ENCODE measurements around the gene NCR1.
"Not testable (repeated sequence)": the region's sequence is repeated elsewhere in the genome, so short reads cannot be mapped to it uniquely, and the experiment has no call there.

The NCR1 gene

DNA sequence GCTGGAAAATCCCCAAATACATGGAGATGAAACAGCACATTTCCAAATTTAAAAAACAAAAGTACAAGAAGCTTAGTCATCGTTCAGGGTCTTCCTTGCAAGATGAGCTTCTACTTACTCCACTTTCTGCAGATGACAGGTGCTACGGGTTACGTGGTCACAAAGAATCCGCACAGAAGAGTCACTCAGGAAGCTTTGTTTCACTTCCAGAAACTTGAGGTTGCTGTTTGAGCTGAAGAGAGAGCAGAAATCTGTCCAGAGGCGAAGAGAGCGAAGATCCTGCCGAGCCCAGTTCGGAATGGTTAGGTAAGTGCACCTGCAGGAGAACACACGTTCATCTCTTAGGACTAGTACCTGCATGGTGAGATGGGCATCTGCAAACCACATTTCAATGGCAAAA lies 32.0 kb downstream of the NCR1 start:
- Histone ChIP-seq H3K27ac (ENCODE audit: low read depth, low read length) (no peak overlapping the region), H3K9me3 (ENCODE audit: control insufficient read depth in 5 of 5, low read length in 5 of 5) (peaks cover 0 to 3% (median 0%) of the 10 kb centered on the region in 5 donors), H3K27me3 (ENCODE audit: control insufficient read depth in 5 of 5, insufficient read depth in 4 of 5, low read length in 5 of 5) (peaks cover 0 to 14% (median 2%) of the 10 kb centered on the region in 5 donors), H3K36me3 (ENCODE audit: control insufficient read depth in 5 of 5, insufficient read depth in 5 of 5, low read length in 5 of 5) (no peaks in the 10 kb centered on the region), H3K4me1 (ENCODE audit: control insufficient read depth in 5 of 5, insufficient read depth in 5 of 5, low read length in 5 of 5) (no peaks in the 10 kb centered on the region), H3K9ac (ENCODE audit: low read length in 5 of 5) (no peak overlapping the region), H3K4me3 (ENCODE audit: low read depth in 1 of 5, low read length in 5 of 5) (no peak overlapping the region)

DNA sequence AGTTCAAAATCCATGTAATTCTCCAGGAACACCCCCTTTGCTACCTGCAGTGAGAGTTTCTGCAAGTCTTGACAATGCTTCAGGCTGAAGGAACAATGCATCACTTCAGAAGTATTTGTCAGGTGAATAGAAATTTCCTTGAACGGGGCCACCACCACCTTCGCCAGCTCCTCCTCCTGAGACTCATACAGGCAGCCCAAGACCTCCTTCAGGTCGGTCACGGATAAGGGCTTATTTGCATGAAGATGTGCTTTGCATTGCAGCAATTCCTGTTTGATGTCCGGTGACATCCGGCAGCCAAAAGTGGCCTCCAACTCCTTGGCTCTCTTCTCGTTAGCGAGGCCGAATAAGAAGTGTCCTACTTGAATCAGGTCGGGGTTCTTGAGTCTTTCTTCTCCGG lies 33.0 kb downstream of the NCR1 start:
- H3K36me3 ChIP-seq (ENCODE audit: control insufficient read depth in 5 of 5, insufficient read depth in 5 of 5, low read length in 5 of 5): no peaks in the 10 kb centered on the region
- H3K9ac ChIP-seq (ENCODE audit: low read length in 5 of 5): no peak overlapping the region
- no peak overlapping the region for H3K4me3 ChIP-seq (ENCODE audit: low read depth in 1 of 5, low read length in 5 of 5)
- no peaks in the 10 kb centered on the region for H3K4me1 ChIP-seq (ENCODE audit: control insufficient read depth in 5 of 5, insufficient read depth in 5 of 5, low read length in 5 of 5)
- peaks cover 0 to 3% (median 0%) of the 10 kb centered on the region in 5 donors for H3K9me3 ChIP-seq (ENCODE audit: control insufficient read depth in 5 of 5, low read length in 5 of 5)
- H3K27ac ChIP-seq (ENCODE audit: low read depth, low read length): no peak overlapping the region
- H3K27me3 ChIP-seq (ENCODE audit: control insufficient read depth in 5 of 5, insufficient read depth in 4 of 5, low read length in 5 of 5): peaks cover 0 to 14% (median 2%) of the 10 kb centered on the region in 5 donors

GRCh38 chr19:54939538-54939937 lies 33.6 kb downstream of the NCR1 start:
- H3K27me3 ChIP-seq (ENCODE audit: control insufficient read depth in 5 of 5, insufficient read depth in 4 of 5, low read length in 5 of 5): peaks cover 0 to 14% (median 0%) of the 10 kb centered on the region in 5 donors
- not testable (repeated sequence) for H3K27ac ChIP-seq (ENCODE audit: low read depth, low read length); H3K4me1 ChIP-seq (ENCODE audit: control insufficient read depth in 5 of 5, insufficient read depth in 5 of 5, low read length in 5 of 5); H3K4me3 ChIP-seq (ENCODE audit: low read depth in 1 of 5, low read length in 5 of 5); H3K36me3 ChIP-seq (ENCODE audit: control insufficient read depth in 5 of 5, insufficient read depth in 5 of 5, low read length in 5 of 5); H3K9me3 ChIP-seq (ENCODE audit: control insufficient read depth in 5 of 5, low read length in 5 of 5); H3K9ac ChIP-seq (ENCODE audit: low read length in 5 of 5)

- not testable (repeated sequence) for H3K9me3 ChIP-seq (ENCODE audit: control insufficient read depth in 5 of 5, low read length in 5 of 5); H3K4me3 ChIP-seq (ENCODE audit: low read depth in 1 of 5, low read length in 5 of 5); H3K4me1 ChIP-seq (ENCODE audit: control insufficient read depth in 5 of 5, insufficient read depth in 5 of 5, low read length in 5 of 5); H3K36me3 ChIP-seq (ENCODE audit: control insufficient read depth in 5 of 5, insufficient read depth in 5 of 5, low read length in 5 of 5); H3K9ac ChIP-seq (ENCODE audit: low read length in 5 of 5); H3K27me3 ChIP-seq (ENCODE audit: control insufficient read depth in 5 of 5, insufficient read depth in 4 of 5, low read length in 5 of 5); H3K27ac ChIP-seq (ENCODE audit: low read depth, low read length)
These were observed 37.9 kb downstream of the NCR1 start for GRCh38 chr19:54943772-54944361.

DNA sequence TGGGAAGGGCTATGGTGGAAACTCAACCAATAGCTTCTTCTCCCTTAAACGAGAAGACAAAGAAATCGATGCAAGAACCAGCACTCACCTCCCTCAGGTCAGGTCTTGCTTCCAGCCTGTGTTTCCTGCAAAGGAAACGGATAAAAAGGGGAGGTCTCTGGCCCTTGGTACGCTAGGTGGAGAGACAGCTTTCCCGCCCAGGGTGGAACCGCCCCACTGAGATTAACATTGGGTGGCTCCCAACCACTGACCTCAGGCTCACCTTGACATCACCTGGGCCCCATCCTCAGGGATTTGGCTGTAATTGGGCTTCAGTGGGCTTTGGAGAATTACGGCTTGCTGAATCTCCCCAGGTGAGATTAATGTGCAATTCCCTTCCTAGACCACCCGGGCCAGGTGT lies 41.4 kb downstream of the NCR1 start, which contains the start of gene NLRP7:
Gene NLRP7, minus strand, starts transcription at position 150 of the 400 bp plus-strand sequence.
- H3K27ac ChIP-seq (ENCODE audit: low read depth, low read length): no peak within 1 kb of the TSS
- H3K36me3 ChIP-seq (ENCODE audit: control insufficient read depth in 5 of 5, insufficient read depth in 5 of 5, low read length in 5 of 5): no peaks in the 10 kb centered on the region

DNA sequence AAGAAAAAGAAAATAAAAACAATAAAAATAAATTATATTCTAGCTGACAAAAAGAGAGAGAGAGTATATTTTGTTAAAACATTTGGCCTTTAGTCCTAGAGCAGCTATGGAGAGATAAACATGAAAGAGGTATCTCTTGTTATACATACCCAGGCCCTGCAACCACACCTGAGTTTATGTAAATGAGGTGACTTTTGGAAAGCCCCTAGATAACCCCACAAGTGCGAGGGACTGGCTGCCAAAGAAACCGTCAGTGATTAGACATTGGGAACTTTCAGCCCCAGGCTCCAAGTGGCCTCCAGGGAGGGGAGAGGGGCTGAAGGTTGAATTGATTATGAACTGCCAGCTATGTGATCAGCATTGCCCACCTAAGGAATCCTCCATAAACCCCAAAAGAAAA lies 43.5 kb downstream of the NCR1 start:
- no peak overlapping the region for H3K9ac ChIP-seq (ENCODE audit: low read length in 5 of 5)
- H3K4me1 ChIP-seq (ENCODE audit: control insufficient read depth in 5 of 5, insufficient read depth in 5 of 5, low read length in 5 of 5): no peaks in the 10 kb centered on the region
- H3K4me3 ChIP-seq (ENCODE audit: low read depth in 1 of 5, low read length in 5 of 5): no peak overlapping the region
- peaks cover 0 to 3% (median 0%) of the 10 kb centered on the region in 5 donors for H3K27me3 ChIP-seq (ENCODE audit: control insufficient read depth in 5 of 5, insufficient read depth in 4 of 5, low read length in 5 of 5)
- no peaks in the 10 kb centered on the region for H3K36me3 ChIP-seq (ENCODE audit: control insufficient read depth in 5 of 5, insufficient read depth in 5 of 5, low read length in 5 of 5)
- no peak overlapping the region for H3K27ac ChIP-seq (ENCODE audit: low read depth, low read length)
- H3K9me3 ChIP-seq (ENCODE audit: control insufficient read depth in 5 of 5, low read length in 5 of 5): no peaks in the 10 kb centered on the region

More for the DNA sequence above, 41.4 kb downstream of the NCR1 start, which contains the start of gene NLRP7:
- Histone ChIP-seq H3K9ac (ENCODE audit: low read length in 5 of 5) (no peak within 1 kb of the TSS), H3K4me1 (ENCODE audit: control insufficient read depth in 5 of 5, insufficient read depth in 5 of 5, low read length in 5 of 5) (no peaks in the 10 kb centered on the region), H3K9me3 (ENCODE audit: control insufficient read depth in 5 of 5, low read length in 5 of 5) (no peaks in the 10 kb centered on the region), H3K27me3 (ENCODE audit: control insufficient read depth in 5 of 5, insufficient read depth in 4 of 5, low read length in 5 of 5) (no peaks in the 10 kb centered on the region), H3K4me3 (ENCODE audit: low read depth in 1 of 5, low read length in 5 of 5) (no peak within 1 kb of the TSS)

- not testable (repeated sequence) for H3K9me3 ChIP-seq (ENCODE audit: control insufficient read depth in 5 of 5, low read length in 5 of 5); H3K27ac ChIP-seq (ENCODE audit: low read depth, low read length); H3K4me1 ChIP-seq (ENCODE audit: control insufficient read depth in 5 of 5, insufficient read depth in 5 of 5, low read length in 5 of 5); H3K27me3 ChIP-seq (ENCODE audit: control insufficient read depth in 5 of 5, insufficient read depth in 4 of 5, low read length in 5 of 5); H3K36me3 ChIP-seq (ENCODE audit: control insufficient read depth in 5 of 5, insufficient read depth in 5 of 5, low read length in 5 of 5); H3K9ac ChIP-seq (ENCODE audit: low read length in 5 of 5); H3K4me3 ChIP-seq (ENCODE audit: low read depth in 1 of 5, low read length in 5 of 5)
These were observed 44.6 kb downstream of the NCR1 start for GRCh38 chr19:54950580-54950979.

- Histone ChIP-seq H3K36me3 (ENCODE audit: control insufficient read depth in 5 of 5, insufficient read depth in 5 of 5, low read length in 5 of 5) (no peaks in the 10 kb centered on the region), H3K9ac (ENCODE audit: low read length in 5 of 5) (no peak overlapping the region), H3K9me3 (ENCODE audit: control insufficient read depth in 5 of 5, low read length in 5 of 5) (no peaks in the 10 kb centered on the region), H3K4me1 (ENCODE audit: control insufficient read depth in 5 of 5, insufficient read depth in 5 of 5, low read length in 5 of 5) (no peaks in the 10 kb centered on the region), H3K27ac (ENCODE audit: low read depth, low read length) (no peak overlapping the region), H3K27me3 (ENCODE audit: control insufficient read depth in 5 of 5, insufficient read depth in 4 of 5, low read length in 5 of 5) (peaks cover 0 to 3% (median 0%) of the 10 kb centered on the region in 5 donors), H3K4me3 (ENCODE audit: low read depth in 1 of 5, low read length in 5 of 5) (no peak overlapping the region)
These were observed 46.8 kb downstream of the NCR1 start for GRCh38 chr19:54952591-54953344.

DNA sequence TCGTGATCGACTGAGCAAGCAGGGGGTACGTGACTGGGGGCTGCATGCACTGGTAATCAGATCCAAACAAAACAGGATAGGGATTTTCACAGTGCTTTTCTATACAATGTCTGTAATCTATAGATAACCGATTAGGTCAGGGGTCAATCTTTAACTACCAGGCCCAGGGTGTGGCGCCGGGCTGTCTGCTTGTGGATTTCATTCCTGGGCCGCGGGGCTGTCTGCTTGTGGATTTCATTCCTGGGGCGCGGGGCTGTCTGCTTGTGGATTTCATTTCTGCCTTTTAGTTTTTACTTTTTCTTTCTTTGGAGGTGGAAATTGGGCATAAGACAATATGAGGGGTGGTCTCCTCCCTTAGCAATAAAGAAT lies 47.4 kb downstream of the NCR1 start:
- H3K4me3 ChIP-seq (ENCODE audit: low read depth in 1 of 5, low read length in 5 of 5); H3K27me3 ChIP-seq (ENCODE audit: control insufficient read depth in 5 of 5, insufficient read depth in 4 of 5, low read length in 5 of 5); H3K9ac ChIP-seq (ENCODE audit: low read length in 5 of 5); H3K4me1 ChIP-seq (ENCODE audit: control insufficient read depth in 5 of 5, insufficient read depth in 5 of 5, low read length in 5 of 5); H3K36me3 ChIP-seq (ENCODE audit: control insufficient read depth in 5 of 5, insufficient read depth in 5 of 5, low read length in 5 of 5); H3K9me3 ChIP-seq (ENCODE audit: control insufficient read depth in 5 of 5, low read length in 5 of 5); H3K27ac ChIP-seq (ENCODE audit: low read depth, low read length): not testable (repeated sequence)

- no peaks in the 10 kb centered on the region for H3K9me3 ChIP-seq (ENCODE audit: control insufficient read depth in 5 of 5, low read length in 5 of 5)
- no peaks in the 10 kb centered on the region for H3K36me3 ChIP-seq (ENCODE audit: control insufficient read depth in 5 of 5, insufficient read depth in 5 of 5, low read length in 5 of 5)
- no peak overlapping the region for H3K9ac ChIP-seq (ENCODE audit: low read length in 5 of 5)
These were observed 49.4 kb downstream of the NCR1 start for GRCh38 chr19:54955376-54955775.

More at GRCh38 chr19:54955376-54955775, 49.4 kb downstream of the NCR1 start:
- Histone ChIP-seq H3K27me3 (ENCODE audit: control insufficient read depth in 5 of 5, insufficient read depth in 4 of 5, low read length in 5 of 5) (peaks cover 0 to 3% (median 0%) of the 10 kb centered on the region in 5 donors), H3K4me1 (ENCODE audit: control insufficient read depth in 5 of 5, insufficient read depth in 5 of 5, low read length in 5 of 5) (no peaks in the 10 kb centered on the region), H3K27ac (ENCODE audit: low read depth, low read length) (no peak overlapping the region), H3K4me3 (ENCODE audit: low read depth in 1 of 5, low read length in 5 of 5) (no peak overlapping the region)
